IMR-90 (cell line): Measurements from ENCODE around the gene CDK14. TPM values are rescaled to one million over a fixed set of nuclear protein-coding genes. Genes with fewer than 3 reads are reported as not detected.

Source experiments
- ATAC-seq: fragments of 200-7000 bp; cut with Tn5 transposase; 2 replicates; pipeline ENCODE4 v1.9.1; 2020; ENCODE audit warnings: low read depth, mild to moderate bottlenecking, moderate library complexity
- BruUV-seq: library from RNA; stranded (reverse); fragments of 400-500 nt; replicated peaks from 2 replicates; lab custom pipeline; 2021; lab: Mats Ljungman, UMichigan
- CTCF ChIA-PET: fragments of 300-600 bp; formaldehyde crosslinking; extraction: SDS; loops from one replicate; lab custom pipeline; 2021; ENCODE audit warnings: antibody characterized with exemption; lab: Yijun Ruan, JAX
- POLR2A ChIA-PET: fragments of 300-600 bp; sonication (Branson Sonifier 250); formaldehyde crosslinking; loops from one replicate; lab custom pipeline; 2022; ENCODE audit warnings: antibody characterized with exemption; ENCODE audit not compliant: unreplicated experiment; lab: Charles Lee
- DNase-seq: peaks from one replicate; pipeline ENCODE4 v3.0.0; 2013
- H2AFZ ChIP-seq: replicated peaks from 2 replicates; pipeline ENCODE3; 2013; ENCODE audit warnings: low read length, mild to moderate bottlenecking; ENCODE audit not compliant: poor library complexity
- H2AK5ac ChIP-seq: 2 replicates; pipeline ENCODE4 v1.6.1; 2013; ENCODE audit warnings: low read depth, low read length, inconsistent platforms
- H2AK9ac ChIP-seq: replicated peaks from 2 replicates; pipeline ENCODE3; 2013; ENCODE audit warnings: mild to moderate bottlenecking, low read depth, low read length, moderate library complexity; ENCODE audit not compliant: poor library complexity
- H2BK120ac ChIP-seq: 2 replicates; pipeline ENCODE4 v1.6.1; 2013; ENCODE audit warnings: low read depth, low read length, inconsistent platforms
- H2BK15ac ChIP-seq: 3 replicates; pipeline ENCODE4 v1.6.1; 2013; ENCODE audit warnings: low read depth, low read length, inconsistent platforms
- H2BK20ac ChIP-seq: 2 replicates; pipeline ENCODE4 v1.6.1; 2013; ENCODE audit warnings: low read depth, mild to moderate bottlenecking, inconsistent platforms, low read length, moderate library complexity
- H2BK5ac ChIP-seq: 2 replicates; pipeline ENCODE4 v1.6.1; 2013; ENCODE audit warnings: mild to moderate bottlenecking, low read depth, low read length, inconsistent platforms; ENCODE audit not compliant: poor library complexity, severe bottlenecking
- H3K14ac ChIP-seq: replicated peaks from 2 replicates; pipeline ENCODE4 v1.6.1; 2013; ENCODE audit warnings: low read depth, low read length, inconsistent platforms
- H3K18ac ChIP-seq: 2 replicates; pipeline ENCODE4 v1.6.1; 2013; ENCODE audit warnings: low read depth, low read length, control low read depth
- H3K23ac ChIP-seq: 2 replicates; pipeline ENCODE4 v1.6.1; 2013; ENCODE audit warnings: low read depth, low read length, inconsistent platforms
- H3K27ac ChIP-seq: 2 replicates; pipeline ENCODE4 v1.5.1; 2013; ENCODE audit warnings: mild to moderate bottlenecking, control low read depth, low read length; ENCODE audit not compliant: insufficient read depth
- H3K27me3 ChIP-seq: 2 replicates; pipeline ENCODE4 v1.6.1; 2013; ENCODE audit warnings: low read length; ENCODE audit not compliant: control insufficient read depth, insufficient read depth
- H3K36me3 ChIP-seq: 2 replicates; pipeline ENCODE4 v1.6.1; 2013; ENCODE audit warnings: low read length, mixed read lengths; ENCODE audit not compliant: control insufficient read depth, insufficient read depth
- H3K4ac ChIP-seq: 2 replicates; pipeline ENCODE4 v1.6.1; 2013; ENCODE audit warnings: low read depth, low read length, inconsistent platforms
- H3K4me1 ChIP-seq: 2 replicates; pipeline ENCODE4 v1.6.1; 2013; ENCODE audit warnings: low read length, mixed read lengths; ENCODE audit not compliant: control insufficient read depth, insufficient read depth
- H3K4me2 ChIP-seq: 2 replicates; pipeline ENCODE4 v1.6.1; 2013; ENCODE audit warnings: low read depth, mild to moderate bottlenecking, control low read depth, low read length, moderate library complexity
- H3K4me3 ChIP-seq: 2 replicates; pipeline ENCODE4 v1.5.1; 2013; ENCODE audit warnings: low read depth, mild to moderate bottlenecking, control low read depth, low read length, moderate library complexity; ENCODE audit not compliant: insufficient read depth
- H3K56ac ChIP-seq: 2 replicates; pipeline ENCODE4 v1.6.1; 2013; ENCODE audit warnings: low read length, inconsistent platforms; ENCODE audit not compliant: insufficient read depth; ENCODE audit errors: extremely low read depth
- H3K79me1 ChIP-seq, 2 experiments: 2 replicates each; pipeline ENCODE4 v1.6.1; 2013; ENCODE audit warnings: low read length in 2 of 2, inconsistent platforms in 1 of 2, low read depth in 1 of 2
- H3K9ac ChIP-seq: 2 replicates; pipeline ENCODE4 v1.6.1; 2013; ENCODE audit warnings: low read depth, low read length, control low read depth
- H3K9me1 ChIP-seq: 2 replicates; pipeline ENCODE4 v1.6.1; 2013; ENCODE audit warnings: low read length, inconsistent platforms; ENCODE audit not compliant: insufficient read depth
- H3K9me3 ChIP-seq: 2 replicates; pipeline ENCODE4 v1.6.1; 2013; ENCODE audit warnings: low read length; ENCODE audit not compliant: control insufficient read depth, insufficient read depth
- H4K20me1 ChIP-seq: 2 replicates; pipeline ENCODE4 v1.6.1; 2013; ENCODE audit warnings: low read length, inconsistent platforms; ENCODE audit not compliant: insufficient read depth
- H4K5ac ChIP-seq: 2 replicates; pipeline ENCODE4 v1.6.1; 2013; ENCODE audit warnings: mild to moderate bottlenecking, low read depth, low read length, control low read depth
- H4K8ac ChIP-seq, 2 experiments: 2 replicates each; pipeline ENCODE4 v1.6.1; 2013; ENCODE audit warnings: low read depth in 2 of 2, low read length in 2 of 2, control low read depth in 1 of 2, inconsistent platforms in 1 of 2
- H4K91ac ChIP-seq: 2 replicates; pipeline ENCODE4 v1.6.1; 2013; ENCODE audit warnings: low read depth, low read length, inconsistent platforms; ENCODE audit not compliant: insufficient read depth
- BHLHE40 ChIP-seq: fragments of 150-350 bp; IDR thresholded peaks from 2 replicates; pipeline ENCODE4 v1.6.1; 2016; ENCODE audit warnings: mild to moderate bottlenecking, low read depth, low read length
- CHD1 ChIP-seq: IDR thresholded peaks from 2 replicates; pipeline ENCODE4 v1.6.1; 2012; ENCODE audit warnings: low read depth, low read length, improper control_type of control experiment
- CTCF ChIP-seq: conservative IDR thresholded peaks from 2 replicates; pipeline ENCODE4 v1.5.1; 2012; ENCODE audit warnings: mild to moderate bottlenecking, low read depth, low read length, improper control_type of control experiment
- MAZ ChIP-seq: IDR thresholded peaks from 2 replicates; pipeline ENCODE4 v1.6.1; 2012; ENCODE audit warnings: low read depth, mild to moderate bottlenecking, low read length, improper control_type of control experiment, moderate library complexity, borderline replicate concordance
- NFE2L2 ChIP-seq: fragments of 150-350 bp; IDR thresholded peaks from 2 replicates; pipeline ENCODE4 v1.6.1; 2016; ENCODE audit warnings: low read depth, mild to moderate bottlenecking, low read length
- RAD21 ChIP-seq: IDR thresholded peaks from 2 replicates; pipeline ENCODE4 v1.6.1; 2012; ENCODE audit warnings: low read length, improper control_type of control experiment
- RCOR1 ChIP-seq: IDR thresholded peaks from 2 replicates; pipeline ENCODE4 v1.6.1; 2012; ENCODE audit warnings: mild to moderate bottlenecking, low read length, improper control_type of control experiment; ENCODE audit not compliant: insufficient replicate concordance
- SMC3 ChIP-seq: fragments of 150-350 bp; IDR thresholded peaks from 2 replicates; pipeline ENCODE4 v1.6.1; 2016; ENCODE audit warnings: low read depth, mild to moderate bottlenecking, antibody characterized with exemption, low read length, moderate library complexity
- USF2 ChIP-seq: fragments of 150-350 bp; IDR thresholded peaks from 2 replicates; pipeline ENCODE4 v1.6.1; 2017; ENCODE audit warnings: mild to moderate bottlenecking, antibody characterized with exemption, low read length, low read depth
- WGBS, 2 experiments: methylation state at CpG; one replicate each; pipeline versions ENCODE4 v1.1.5 to v1.1.7; 2013; ENCODE audit warnings: missing lambda C conversion rate in 2 of 2; ENCODE audit not compliant: insufficient read length in 1 of 2; ENCODE audit errors: extremely low coverage in 2 of 2; 5-methylcytosine and 5-hydroxymethylcytosine counted together
- dilution Hi-C: fragments of 300-500 bp; cut with HindIII; formaldehyde crosslinking; loops from one replicate; pipeline ENCODE4 v1.14.3; 2018; ENCODE audit warnings: low sequenced_read_pairs; ENCODE audit not compliant: unreplicated experiment
- in situ Hi-C: fragments of 300-500 bp; cut with MboI; formaldehyde crosslinking; loops from 3 replicates; pipeline ENCODE4 v1.14.3; 2019; ENCODE audit warnings: low sequenced_read_pairs, inconsistent platforms, mixed read lengths
- intact Hi-C: fragments of 100-400 bp; cut with micrococcal nuclease; formaldehyde crosslinking; loops from 2 replicates; pipeline ENCODE4 v1.10.0; 2022
- polyA plus RNA-seq, 3 experiments: library from polyadenylated mRNA; depleted of rRNA; stranded (reverse); fragments of >200 nt; gene quantifications; 2 replicates each; pipeline ENCODE4 v1.2.3, GENCODE V29; 2012; ENCODE audit warnings: low replicate concordance in 1 of 3
- total RNA-seq: library from RNA; depleted of rRNA; stranded (reverse); fragments of >200 nt; gene quantifications from 2 replicates; pipeline ENCODE4 v1.2.3, GENCODE V29; 2012

Gene CDK14
- total and polyA plus RNA-seq, 2 of the 4 experiments (the other 2 are of a cell fraction): 10.1 to 29.6 TPM

- Histone ChIP-seq H3K23ac (no peak overlapping the region), H3K4me3 (no peak overlapping the region), H3K79me1 (peaks cover 0 to 7% of the 10 kb centered on the region in 2 experiments; a peak in 2 of 4 replicates), H4K8ac (no peak overlapping the region), H2BK120ac (no peak overlapping the region), H2BK15ac (no peak overlapping the region), H3K9me1 (peaks cover 3% of the 10 kb centered on the region; the same call in 1 of the 2 replicates), H2AK5ac (peak overlapping the region; percentile 43; the same call in 1 of the 2 replicates), H3K4me2 (no peak overlapping the region), H3K9me3 (no peaks in the 10 kb centered on the region), H2BK5ac (no peak overlapping the region), H3K14ac (no peak overlapping the region), H2AK9ac (no peak overlapping the region), H3K4me1 (no peaks in the 10 kb centered on the region; the same call in 1 of the 2 replicates), H3K56ac (no peak overlapping the region), H3K27me3 (no peaks in the 10 kb centered on the region), H4K5ac (no peak overlapping the region), H3K4ac (no peak overlapping the region), H2AFZ (no peak overlapping the region), H4K91ac (no peak overlapping the region), H2BK20ac (no peak overlapping the region), H3K9ac (no peak overlapping the region), H3K18ac (no peak overlapping the region), H3K27ac (no peak overlapping the region), H3K36me3 (no peaks in the 10 kb centered on the region), H4K20me1 (no peaks in the 10 kb centered on the region)
- no CpG with 5 or more reads among the region's 1 CpG for WGBS, 2 experiments
- in situ Hi-C loops: no loop called here
- DNase-seq (peak; percentile 33), ATAC-seq (peak; percentile 68)
- dilution Hi-C loops: no loop called here
- ChIA-PET POLR2A (no interaction called here), CTCF (interaction anchor here (0.8 to 1.0 kb wide), 4 partner anchors 11 to 278 kb away, joined by 3 to 4 read pairs (median 4); no protein-coding TSS in a partner anchor)
- BruUV-seq: no TSS peak
- TF ChIP-seq NFE2L2: no peak
- TF ChIP-seq RAD21: 0 out of 2 replicates have a peak, but pooled peaks have one; percentile 15
- TF ChIP-seq CTCF: 0 out of 2 replicates have a peak, but pooled peaks have one; percentile 30
- no peak for TF ChIP-seq RCOR1
- no peak for TF ChIP-seq SMC3
- no peak for TF ChIP-seq CHD1
- no peak for TF ChIP-seq USF2
- no peak for TF ChIP-seq MAZ
- no peak for TF ChIP-seq BHLHE40
- intact Hi-C loops: no loop called here
Measured at GRCh38 chr7:90749774-90750173, 153.7 kb downstream of the CDK14 start.
